H7 (cell line): Measurements from ENCODE around the gene BYSL. TPM values are rescaled to one million over a fixed set of nuclear protein-coding genes. Genes with fewer than 3 reads are reported as not detected.

Experiments used
- DNase-seq: peaks from one replicate; pipeline ENCODE4 v3.0.0; 2012
- H3K27me3 ChIP-seq: 2 replicates; pipeline ENCODE4 v1.6.0; 2011; ENCODE audit warnings: mild to moderate bottlenecking, low read length; ENCODE audit not compliant: control insufficient read depth, insufficient read depth
- H3K36me3 ChIP-seq: replicated peaks from 2 replicates; pipeline ENCODE4 v1.5.1; 2011; ENCODE audit warnings: low read length; ENCODE audit not compliant: control insufficient read depth, insufficient read depth
- H3K4me3 ChIP-seq: 2 replicates; pipeline ENCODE4 v1.5.1; 2011; ENCODE audit warnings: low read depth, mild to moderate bottlenecking, control low read depth, low read length, moderate library complexity; ENCODE audit not compliant: insufficient read depth
- total RNA-seq: library from RNA; depleted of rRNA; stranded (reverse); fragments of >200 nt; shearing (Covaris generic); gene quantifications from 2 replicates; pipeline ENCODE4 v1.2.3, GENCODE V29; 2014

The BYSL gene
- total RNA-seq, 1 experiment from 2014 or later: 43.2 TPM

DNA sequence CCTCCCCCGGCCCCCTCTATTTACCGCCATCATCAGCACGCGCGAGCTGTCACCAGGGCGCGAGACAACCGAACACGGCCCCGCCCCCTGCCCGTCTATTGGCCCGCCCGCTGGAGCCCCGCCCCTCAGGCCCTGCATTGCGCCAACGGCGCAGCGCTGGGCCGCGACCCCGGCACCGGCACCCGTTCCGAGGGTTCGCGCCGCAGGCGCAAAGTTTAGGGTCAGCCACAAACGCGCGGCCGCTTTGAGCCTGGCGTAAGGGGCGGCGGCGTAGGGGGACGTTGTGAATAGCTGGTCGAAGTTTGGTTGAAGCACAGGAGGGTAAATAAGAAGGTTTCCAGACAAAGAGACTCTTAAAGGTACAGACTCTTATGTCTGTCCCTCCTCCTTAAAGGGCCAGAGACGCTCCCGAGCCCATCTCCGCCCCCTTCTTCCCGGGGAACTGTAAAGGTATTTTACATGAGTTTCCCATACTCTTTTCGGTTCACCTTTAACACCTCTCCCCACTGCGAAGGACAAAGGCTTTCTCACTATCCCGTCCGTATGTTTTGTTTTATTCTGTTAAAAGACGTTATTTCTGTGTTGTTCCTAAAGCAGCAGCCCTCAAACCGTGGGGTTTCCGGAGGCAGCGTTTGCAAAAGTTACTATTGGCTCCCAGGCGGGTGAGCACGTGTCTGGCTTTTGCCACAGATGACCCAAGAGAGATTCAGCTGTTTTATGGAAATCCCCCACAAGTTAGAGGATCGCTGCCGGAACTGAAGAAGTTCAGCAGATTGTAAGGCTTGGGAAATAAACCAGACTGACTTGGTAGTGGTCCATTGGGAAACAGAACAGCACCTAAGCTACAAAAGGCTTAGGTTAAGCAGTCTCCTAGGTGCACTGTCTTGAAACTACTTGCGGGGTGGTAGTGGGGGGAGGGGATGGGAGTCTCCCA is 25.7 kb upstream of the BYSL start, which contains the start of gene USP49:
USP49 (minus strand) TSS at position 76 of the 934 bp plus-strand sequence. CDS start 88,392 bp downstream, outside the sequence.
- Histone ChIP-seq H3K4me3 (peak within 1 kb of the TSS; percentile 68), H3K36me3 (0 out of 2 replicates have a peak, but pooled peaks cover 1% of the 10 kb centered on the region), H3K27me3 (no peaks in the 10 kb centered on the region; the same call in 1 of the 2 replicates)
- peak; percentile 97 for DNase-seq

DNA sequence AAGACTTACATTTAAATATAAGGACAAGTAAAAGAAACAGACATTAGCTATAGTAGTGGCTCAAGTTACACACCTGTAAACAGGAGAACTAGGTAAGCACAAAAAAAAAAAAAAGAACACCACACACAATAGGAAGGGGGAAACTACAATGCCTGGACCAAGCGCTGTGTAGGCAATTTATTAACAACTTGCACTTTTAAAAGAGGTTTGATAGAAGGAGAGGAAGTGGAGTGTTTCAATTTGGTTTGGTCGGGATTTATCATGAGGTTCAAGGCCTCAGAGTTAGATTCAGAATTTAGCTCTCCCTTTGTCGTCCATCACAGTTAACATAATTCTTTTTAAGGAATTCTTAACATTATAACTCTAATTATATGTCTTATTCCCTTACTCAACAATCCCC is 25.0 kb upstream of the BYSL start:
- Histone ChIP-seq H3K36me3 (0 out of 2 replicates have a peak, but pooled peaks cover 1% of the 10 kb centered on the region), H3K4me3 (peak overlapping the region; percentile 54)
- DNase-seq: no peak

GRCh38 chr6:41900861-41901260 is 20.4 kb upstream of the BYSL start:
- Histone ChIP-seq H3K27me3 (no peaks in the 10 kb centered on the region), H3K36me3 (peaks cover 9% of the 10 kb centered on the region), H3K4me3 (no peak overlapping the region)
- DNase-seq: no peak

More for the DNA sequence above, 25.0 kb upstream of the BYSL start:
- H3K27me3 ChIP-seq: no peaks in the 10 kb centered on the region; the same call in 1 of the 2 replicates

GRCh38 chr6:41901882-41902519 is 19.3 kb upstream of the BYSL start:
- DNase-seq: peak; percentile 55
- Histone ChIP-seq H3K36me3 (peaks cover 15% of the 10 kb centered on the region), H3K27me3 (no peaks in the 10 kb centered on the region), H3K4me3 (no peak overlapping the region)

GRCh38 chr6:41909727-41910126 is 11.6 kb upstream of the BYSL start:
- peaks cover 30% of the 10 kb centered on the region for H3K36me3 ChIP-seq
- no peak overlapping the region for H3K4me3 ChIP-seq
- no peak for DNase-seq
- H3K27me3 ChIP-seq: no peaks in the 10 kb centered on the region

DNA sequence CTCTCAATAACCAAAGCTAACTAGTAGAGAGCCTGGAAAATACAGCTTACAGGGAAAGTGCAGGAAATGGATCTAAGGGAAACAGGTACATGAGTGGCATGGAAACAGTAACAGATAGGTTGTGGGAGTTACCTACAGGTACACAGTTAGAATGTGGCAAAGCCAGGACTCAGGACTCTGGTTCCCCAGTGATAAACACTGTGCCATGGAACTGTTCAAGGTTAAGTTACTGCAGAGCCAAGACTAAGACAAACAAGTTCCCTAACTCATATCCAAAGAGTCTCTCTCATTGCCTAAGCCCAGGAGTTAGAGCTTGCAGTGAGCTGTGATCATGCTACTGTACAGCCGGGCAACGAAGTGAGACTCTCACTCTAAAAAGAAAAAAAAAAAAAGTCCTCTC is 7.0 kb upstream of the BYSL start:
- Histone ChIP-seq H3K4me3 (no peak overlapping the region), H3K27me3 (no peaks in the 10 kb centered on the region), H3K36me3 (peaks cover 17% of the 10 kb centered on the region)
- no peak for DNase-seq

DNA sequence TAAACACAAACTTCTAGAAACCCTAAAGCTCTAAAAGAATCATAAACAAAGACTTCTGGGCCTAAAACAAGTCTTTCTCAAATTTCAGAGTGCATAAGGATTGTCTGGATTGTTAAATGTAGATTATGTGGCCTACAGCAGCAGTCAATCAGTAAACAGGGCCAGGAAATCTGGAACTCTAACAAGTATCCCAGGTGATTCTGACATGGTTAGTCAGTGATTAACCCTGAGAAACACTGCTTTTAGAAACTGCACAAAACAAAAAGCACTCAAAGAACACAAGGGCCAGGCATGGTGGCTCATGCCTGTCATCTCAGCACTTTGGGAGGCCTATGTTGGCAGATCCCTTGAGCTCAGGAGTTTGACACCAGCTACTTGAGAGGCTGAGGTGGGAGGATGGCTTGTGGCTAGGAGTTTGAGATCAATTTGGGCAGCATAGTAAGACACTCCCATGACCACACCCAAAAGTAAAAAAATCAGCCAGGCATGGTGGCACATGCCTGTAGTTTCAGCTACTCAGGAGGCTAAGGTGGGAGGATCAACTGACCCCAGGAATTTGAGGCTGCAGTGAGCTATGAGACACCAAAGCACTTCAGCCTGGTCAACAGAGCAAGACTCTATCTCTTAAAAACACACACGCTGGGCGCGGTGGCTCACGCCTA is 6.3 kb upstream of the BYSL start:
- Histone ChIP-seq H3K4me3 (no peak overlapping the region), H3K27me3 (no peaks in the 10 kb centered on the region), H3K36me3 (peaks cover 17% of the 10 kb centered on the region)
- DNase-seq: no peak

- Histone ChIP-seq H3K4me3 (no peak overlapping the region), H3K27me3 (no peaks in the 10 kb centered on the region), H3K36me3 (peaks cover 15% of the 10 kb centered on the region)
- DNase-seq: no peak
Observed at GRCh38 chr6:41917528-41917927, 3.8 kb upstream of the BYSL start.

DNA sequence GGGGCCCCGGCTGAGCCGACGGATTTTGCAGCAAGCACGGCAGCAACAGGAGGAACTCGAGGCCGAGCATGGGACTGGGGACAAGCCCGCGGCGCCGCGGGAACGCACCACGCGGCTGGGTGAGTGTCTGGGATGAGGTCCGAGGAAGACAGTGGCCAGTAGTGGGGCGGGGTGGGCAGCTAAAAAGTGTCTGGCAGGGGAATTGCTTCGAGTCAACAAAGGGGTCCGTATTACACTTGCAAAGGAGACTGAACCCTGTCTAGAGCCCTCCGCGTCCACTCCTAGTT is 356 bp downstream of the BYSL start:
- peaks cover 11% of the 10 kb centered on the region for H3K36me3 ChIP-seq
- no peaks in the 10 kb centered on the region for H3K27me3 ChIP-seq
- H3K4me3 ChIP-seq: peak overlapping the region; percentile 99
- DNase-seq: no peak

DNA sequence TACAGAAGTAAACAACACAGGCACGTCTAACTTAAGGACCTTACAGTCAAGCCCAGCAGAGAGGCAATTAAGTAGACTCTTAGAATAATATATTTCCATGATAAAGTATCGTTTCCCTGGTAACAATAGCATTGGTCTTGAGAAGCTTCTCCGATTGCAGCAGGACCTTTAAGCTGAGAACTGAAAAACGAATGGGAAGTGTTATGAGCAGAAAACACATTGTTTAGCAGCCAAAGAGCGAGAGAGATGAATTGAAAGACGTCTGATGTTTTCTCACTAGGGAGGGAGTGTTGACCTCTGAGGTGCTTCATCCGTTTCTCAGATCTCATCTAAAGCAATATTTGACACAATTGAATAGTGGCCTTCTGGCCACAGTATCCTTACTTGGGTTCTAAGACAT is 855 bp downstream of the BYSL start:
- no peak for DNase-seq
- Histone ChIP-seq H3K27me3 (no peaks in the 10 kb centered on the region), H3K4me3 (peak overlapping the region; percentile 99), H3K36me3 (peaks cover 11% of the 10 kb centered on the region)

- Histone ChIP-seq H3K36me3 (peaks cover 54% of the 10 kb centered on the region), H3K4me3 (no peak overlapping the region), H3K27me3 (no peaks in the 10 kb centered on the region)
- no peak for DNase-seq
Observed at GRCh38 chr6:41927253-41927652, 6.0 kb downstream of the BYSL start.

GRCh38 chr6:41929924-41930323 is 8.6 kb downstream of the BYSL start:
- Histone ChIP-seq H3K27me3 (no peaks in the 10 kb centered on the region), H3K36me3 (peaks cover 58% of the 10 kb centered on the region), H3K4me3 (no peak overlapping the region)
- no peak for DNase-seq

DNA sequence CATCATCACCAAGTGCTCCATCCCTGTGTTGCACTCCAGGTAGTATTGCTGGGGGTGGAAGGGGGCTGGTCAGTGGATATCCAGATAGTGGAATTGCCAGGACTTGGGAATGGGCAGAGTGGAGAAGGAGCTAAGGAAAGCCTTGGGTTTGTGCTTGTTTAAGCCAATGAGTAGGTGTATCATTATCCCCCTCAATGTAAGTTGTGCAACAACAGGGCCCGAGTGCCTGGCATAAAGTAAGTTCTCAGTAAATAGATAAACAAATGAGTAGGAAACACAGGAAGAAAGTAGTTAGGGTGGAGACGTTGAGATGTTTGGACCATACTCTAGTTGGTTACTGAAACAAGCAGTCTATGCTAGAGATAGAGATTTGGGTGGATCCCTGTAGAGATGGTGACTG is 10.5 kb downstream of the BYSL start:
- DNase-seq: no peak
- no peaks in the 10 kb centered on the region for H3K27me3 ChIP-seq
- H3K36me3 ChIP-seq: peaks cover 58% of the 10 kb centered on the region
- no peak overlapping the region for H3K4me3 ChIP-seq

- H3K27me3 ChIP-seq: no peaks in the 10 kb centered on the region
- H3K4me3 ChIP-seq: no peak overlapping the region
- peaks cover 59% of the 10 kb centered on the region for H3K36me3 ChIP-seq
- no peak for DNase-seq
Observed at GRCh38 chr6:41932378-41932777, 11.1 kb downstream of the BYSL start.
